H1 (cell line): Measurements from ENCODE around the gene SNX13.

ENCODE experiments used
- CHD1 ChIP-seq: IDR thresholded peaks from 2 replicates; pipeline ENCODE4 v1.6.1; 2012; ENCODE audit warnings: low read depth, low read length, improper control_type of control experiment
- EGR1 ChIP-seq: IDR thresholded peaks from 2 replicates; pipeline ENCODE4 v1.6.1; 2011; ENCODE audit warnings: low read depth, low read length, borderline replicate concordance
- JUND ChIP-seq: IDR thresholded peaks from 2 replicates; pipeline ENCODE4 v1.6.1; 2011; ENCODE audit warnings: mild to moderate bottlenecking, improper control_type of control experiment, low read length
- POLR2AphosphoS5 ChIP-seq: IDR thresholded peaks from 2 replicates; pipeline ENCODE4 v1.6.1; 2011; ENCODE audit warnings: low read depth, low read length
- RFX5 ChIP-seq: IDR thresholded peaks from 2 replicates; pipeline ENCODE4 v1.6.1; 2011; ENCODE audit warnings: low read depth, low read length, improper control_type of control experiment, borderline replicate concordance
- TF ChIP-seq, protein P1 (sequence below), 3 experiments: IDR thresholded peaks; 1 replicate in 2 of 3; 2 replicates in 1 of 3; pipeline versions ENCODE4 v1.5.1 to v1.6.1; 2011; ENCODE audit warnings: low read length in 3 of 3, mild to moderate bottlenecking in 3 of 3, inconsistent platforms in 2 of 3, low read depth in 1 of 3, moderate library complexity in 1 of 3; ENCODE audit not compliant: insufficient read depth in 1 of 3; ENCODE audit errors: control extremely low read depth in 1 of 3

DNA sequence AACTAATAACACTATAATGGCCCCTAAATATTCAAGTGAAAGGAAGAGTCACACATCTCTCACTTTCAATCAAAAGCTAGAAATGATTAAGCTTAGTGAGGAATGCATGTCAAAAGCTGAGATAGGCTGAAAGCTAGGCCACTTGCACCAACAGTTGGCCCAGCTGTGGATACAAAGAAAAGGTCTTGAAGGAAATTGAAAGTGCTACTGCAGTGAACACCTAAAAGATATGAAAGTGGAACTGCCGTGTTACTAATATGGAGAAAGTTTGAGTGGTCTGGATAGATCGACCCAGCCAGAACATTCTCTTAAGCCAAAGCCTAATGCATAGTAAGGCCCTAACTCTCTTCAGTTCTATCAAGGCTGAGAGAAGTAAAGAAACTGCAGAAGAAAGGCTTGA, 12.1 kb upstream of the SNX13 start:
- TF ChIP-seq RFX5 (no peak), EGR1 (no peak), POLR2AphosphoS5 (no peak), CHD1 (no peak), JUND (no peak)
- TF ChIP-seq, protein P1, sequence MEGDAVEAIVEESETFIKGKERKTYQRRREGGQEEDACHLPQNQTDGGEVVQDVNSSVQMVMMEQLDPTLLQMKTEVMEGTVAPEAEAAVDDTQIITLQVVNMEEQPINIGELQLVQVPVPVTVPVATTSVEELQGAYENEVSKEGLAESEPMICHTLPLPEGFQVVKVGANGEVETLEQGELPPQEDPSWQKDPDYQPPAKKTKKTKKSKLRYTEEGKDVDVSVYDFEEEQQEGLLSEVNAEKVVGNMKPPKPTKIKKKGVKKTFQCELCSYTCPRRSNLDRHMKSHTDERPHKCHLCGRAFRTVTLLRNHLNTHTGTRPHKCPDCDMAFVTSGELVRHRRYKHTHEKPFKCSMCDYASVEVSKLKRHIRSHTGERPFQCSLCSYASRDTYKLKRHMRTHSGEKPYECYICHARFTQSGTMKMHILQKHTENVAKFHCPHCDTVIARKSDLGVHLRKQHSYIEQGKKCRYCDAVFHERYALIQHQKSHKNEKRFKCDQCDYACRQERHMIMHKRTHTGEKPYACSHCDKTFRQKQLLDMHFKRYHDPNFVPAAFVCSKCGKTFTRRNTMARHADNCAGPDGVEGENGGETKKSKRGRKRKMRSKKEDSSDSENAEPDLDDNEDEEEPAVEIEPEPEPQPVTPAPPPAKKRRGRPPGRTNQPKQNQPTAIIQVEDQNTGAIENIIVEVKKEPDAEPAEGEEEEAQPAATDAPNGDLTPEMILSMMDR (IDR thresholded peaks at IDR 0.05; ENCODE audit: control extremely low read depth in 1 of 3, insufficient read depth in 1 of 3, low read depth in 1 of 3, low read length in 3 of 3) = no peak
